WTC11 (cell line): ENCODE data around the gene CTNNA2. TPM values are rescaled to one million over a fixed set of nuclear protein-coding genes. Genes with fewer than 3 reads are reported as not detected.

Experiments used
- ATAC-seq: fragments of 200-7000 bp; cut with Tn5 transposase; 2 replicates; pipeline ENCODE4 v1.10.0; 2021; ENCODE audit warnings: mild to moderate bottlenecking, moderate library complexity
- CTCF ChIA-PET: fragments of 300-600 bp; sonication (Branson Sonifier 250); formaldehyde crosslinking; loops from one replicate; lab custom pipeline; 2021; ENCODE audit warnings: antibody characterized with exemption; lab: Charles Lee
- POLR2A ChIA-PET: fragments of 350-600 bp; sonication (Branson Sonifier 250); formaldehyde crosslinking; loops from one replicate; lab custom pipeline; 2021; ENCODE audit warnings: antibody characterized with exemption; lab: Charles Lee
- DNase-seq: peaks from one replicate; pipeline ENCODE4 v3.0.0; 2021; ENCODE audit warnings: low spot score
- H3K27ac Mint-ChIP-seq: 2 replicates; pipeline ENCODE4 v1.8.0; 2021; ENCODE audit warnings: mixed read lengths
- H3K27me3 Mint-ChIP-seq: 2 replicates; pipeline ENCODE4 v1.8.0; 2021; ENCODE audit warnings: low read depth, mild to moderate bottlenecking, moderate library complexity, mixed read lengths
- H3K36me3 Mint-ChIP-seq: 2 replicates; pipeline ENCODE4 v1.8.0; 2021; ENCODE audit warnings: mixed read lengths
- H3K4me1 Mint-ChIP-seq: 2 replicates; pipeline ENCODE4 v1.8.0; 2022; ENCODE audit warnings: mixed read lengths
- H3K4me3 Mint-ChIP-seq: 2 replicates; pipeline ENCODE4 v1.8.0; 2021; ENCODE audit warnings: mild to moderate bottlenecking, moderate library complexity, mixed read lengths
- H3K9me3 Mint-ChIP-seq: 2 replicates; pipeline ENCODE4 v1.8.0; 2021; ENCODE audit warnings: mixed read lengths
- AR ChIP-seq: fragments of 250-450 bp; sonication (Bioruptor Pico); IDR thresholded peaks from 2 replicates; pipeline ENCODE4 v1.9.0; 2021; ENCODE audit warnings: mild to moderate bottlenecking
- ATF3 ChIP-seq: sonication (generic); formaldehyde crosslinking; conservative IDR thresholded peaks from 2 replicates; pipeline ENCODE4 v1.8.1; 2022; ENCODE audit warnings: mild to moderate bottlenecking, missing genetic modification reagents
- CTCF ChIP-seq: fragments of 200-600 bp; IDR thresholded peaks from 2 replicates; pipeline ENCODE4 v1.8.0; 2022; ENCODE audit warnings: antibody characterized with exemption
- E2F1 ChIP-seq: sonication (generic); formaldehyde crosslinking; IDR thresholded peaks from 2 replicates; pipeline ENCODE4 v1.8.0; 2022; ENCODE audit warnings: mild to moderate bottlenecking, missing genetic modification reagents
- E2F5 ChIP-seq: sonication (generic); formaldehyde crosslinking; IDR thresholded peaks from 2 replicates; pipeline ENCODE4 v1.8.1; 2022; ENCODE audit warnings: mild to moderate bottlenecking, moderate library complexity, missing genetic modification reagents
- ESRRA ChIP-seq: sonication (generic); formaldehyde crosslinking; IDR thresholded peaks from 2 replicates; pipeline ENCODE4 v1.8.1; 2022; ENCODE audit warnings: mild to moderate bottlenecking, missing genetic modification reagents, borderline replicate concordance
- FOXP1 ChIP-seq: sonication (generic); formaldehyde crosslinking; IDR thresholded peaks from 2 replicates; pipeline ENCODE4 v1.8.0; 2022; ENCODE audit warnings: missing genetic modification reagents, mild to moderate bottlenecking, moderate library complexity, borderline replicate concordance
- GTF2I ChIP-seq: fragments of 250-450 bp; sonication (Bioruptor Pico); conservative IDR thresholded peaks from 2 replicates; pipeline ENCODE4 v1.4.0; 2021; ENCODE audit warnings: mild to moderate bottlenecking
- ZNF263 ChIP-seq: sonication (generic); formaldehyde crosslinking; IDR thresholded peaks from 2 replicates; pipeline ENCODE4 v1.8.1; 2022; ENCODE audit warnings: low read depth, mild to moderate bottlenecking, moderate library complexity, missing genetic modification reagents
- ZNF671 ChIP-seq: fragments of 250-450 bp; sonication (Bioruptor Pico); IDR thresholded peaks from 2 replicates; pipeline ENCODE4 v1.8.0; 2021; ENCODE audit warnings: mild to moderate bottlenecking
- total RNA-seq: library from RNA; stranded (reverse); gene quantifications from 3 replicates; pipeline ENCODE4 v1.2.3, GENCODE V29; 2021
- TF ChIP-seq, protein P1 (sequence below): sonication (generic); formaldehyde crosslinking; conservative IDR thresholded peaks from 2 replicates; pipeline ENCODE4 v1.8.1; 2023; ENCODE audit warnings: mild to moderate bottlenecking, low read depth, missing genetic modification reagents, moderate library complexity
- TF ChIP-seq, protein P2 (sequence below): sonication (generic); formaldehyde crosslinking; IDR thresholded peaks from 2 replicates; pipeline ENCODE4 v1.8.0; 2022; ENCODE audit warnings: mild to moderate bottlenecking, missing genetic modification reagents
- TF ChIP-seq, protein P3 (sequence below): sonication (generic); formaldehyde crosslinking; IDR thresholded peaks from 2 replicates; pipeline ENCODE4 v1.8.1; 2023; ENCODE audit warnings: mild to moderate bottlenecking, moderate library complexity, missing genetic modification reagents
- TF ChIP-seq, protein P4 (sequence below): fragments of 250-450 bp; sonication (Bioruptor Pico); IDR thresholded peaks from 2 replicates; pipeline ENCODE4 v1.9.0; 2021; ENCODE audit warnings: mild to moderate bottlenecking

The CTNNA2 gene
- total RNA-seq, 1 experiment from 2014 or later, result 3.8 TPM

- TF ChIP-seq, protein P1, sequence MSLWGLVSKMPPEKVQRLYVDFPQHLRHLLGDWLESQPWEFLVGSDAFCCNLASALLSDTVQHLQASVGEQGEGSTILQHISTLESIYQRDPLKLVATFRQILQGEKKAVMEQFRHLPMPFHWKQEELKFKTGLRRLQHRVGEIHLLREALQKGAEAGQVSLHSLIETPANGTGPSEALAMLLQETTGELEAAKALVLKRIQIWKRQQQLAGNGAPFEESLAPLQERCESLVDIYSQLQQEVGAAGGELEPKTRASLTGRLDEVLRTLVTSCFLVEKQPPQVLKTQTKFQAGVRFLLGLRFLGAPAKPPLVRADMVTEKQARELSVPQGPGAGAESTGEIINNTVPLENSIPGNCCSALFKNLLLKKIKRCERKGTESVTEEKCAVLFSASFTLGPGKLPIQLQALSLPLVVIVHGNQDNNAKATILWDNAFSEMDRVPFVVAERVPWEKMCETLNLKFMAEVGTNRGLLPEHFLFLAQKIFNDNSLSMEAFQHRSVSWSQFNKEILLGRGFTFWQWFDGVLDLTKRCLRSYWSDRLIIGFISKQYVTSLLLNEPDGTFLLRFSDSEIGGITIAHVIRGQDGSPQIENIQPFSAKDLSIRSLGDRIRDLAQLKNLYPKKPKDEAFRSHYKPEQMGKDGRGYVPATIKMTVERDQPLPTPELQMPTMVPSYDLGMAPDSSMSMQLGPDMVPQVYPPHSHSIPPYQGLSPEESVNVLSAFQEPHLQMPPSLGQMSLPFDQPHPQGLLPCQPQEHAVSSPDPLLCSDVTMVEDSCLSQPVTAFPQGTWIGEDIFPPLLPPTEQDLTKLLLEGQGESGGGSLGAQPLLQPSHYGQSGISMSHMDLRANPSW, result no peak
- TF ChIP-seq ESRRA (CRISPR knock-in tag), result no peak
- TF ChIP-seq, protein P2, sequence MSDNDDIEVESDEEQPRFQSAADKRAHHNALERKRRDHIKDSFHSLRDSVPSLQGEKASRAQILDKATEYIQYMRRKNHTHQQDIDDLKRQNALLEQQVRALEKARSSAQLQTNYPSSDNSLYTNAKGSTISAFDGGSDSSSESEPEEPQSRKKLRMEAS, result no peak
- TF ChIP-seq, protein P3, sequence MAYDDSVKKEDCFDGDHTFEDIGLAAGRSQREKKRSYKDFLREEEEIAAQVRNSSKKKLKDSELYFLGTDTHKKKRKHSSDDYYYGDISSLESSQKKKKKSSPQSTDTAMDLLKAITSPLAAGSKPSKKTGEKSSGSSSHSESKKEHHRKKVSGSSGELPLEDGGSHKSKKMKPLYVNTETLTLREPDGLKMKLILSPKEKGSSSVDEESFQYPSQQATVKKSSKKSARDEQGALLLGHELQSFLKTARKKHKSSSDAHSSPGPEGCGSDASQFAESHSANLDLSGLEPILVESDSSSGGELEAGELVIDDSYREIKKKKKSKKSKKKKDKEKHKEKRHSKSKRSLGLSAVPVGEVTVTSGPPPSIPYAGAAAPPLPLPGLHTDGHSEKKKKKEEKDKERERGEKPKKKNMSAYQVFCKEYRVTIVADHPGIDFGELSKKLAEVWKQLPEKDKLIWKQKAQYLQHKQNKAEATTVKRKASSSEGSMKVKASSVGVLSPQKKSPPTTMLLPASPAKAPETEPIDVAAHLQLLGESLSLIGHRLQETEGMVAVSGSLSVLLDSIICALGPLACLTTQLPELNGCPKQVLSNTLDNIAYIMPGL (CRISPR knock-in tag), result no peak
- no peak for TF ChIP-seq ZNF671
- TF ChIP-seq ZNF263 (CRISPR knock-in tag), result no peak
- TF ChIP-seq, all 79 proteins: peak for 0
Measured at GRCh38 chr2:79788952-79789651, 276.3 kb downstream of the CTNNA2 start (continued).

DNA sequence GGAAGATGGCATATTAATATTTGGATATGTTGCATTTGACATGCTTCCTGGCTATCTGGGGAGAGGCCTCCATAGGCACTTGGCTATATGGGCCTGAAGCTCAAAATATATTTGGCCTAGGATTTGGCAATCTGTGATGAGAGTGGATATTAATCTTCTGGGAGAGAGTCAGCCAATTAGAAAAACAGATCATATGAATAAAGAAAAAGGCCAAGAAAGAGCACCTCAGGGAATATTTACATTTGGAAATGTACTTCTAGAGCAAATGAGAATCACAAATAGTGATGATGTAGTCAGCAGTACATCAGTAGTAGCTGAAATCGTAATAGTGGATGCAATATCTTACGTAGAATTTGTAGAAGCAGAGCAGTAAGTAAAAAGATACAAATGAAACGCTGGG lies 277.0 kb downstream of the CTNNA2 start:
- Mint-ChIP-seq H3K9me3 (peaks cover 10% of the 10 kb centered on the region), H3K4me3 (no peak overlapping the region), H3K27me3 (no peaks in the 10 kb centered on the region), H3K36me3 (peaks cover 7% of the 10 kb centered on the region), H3K27ac (no peak overlapping the region), H3K4me1 (peaks cover 20% of the 10 kb centered on the region)
- ATAC-seq (no peak), DNase-seq (no peak)
- POLR2A ChIA-PET, result no interaction called here
- CTCF ChIA-PET, result no interaction called here
- TF ChIP-seq ATF3 (CRISPR knock-in tag) (no peak), E2F1 (CRISPR knock-in tag) (no peak), ZNF671 (no peak), GTF2I (CRISPR knock-in tag) (no peak), E2F5 (no peak), FOXP1 (no peak), AR (CRISPR knock-in tag) (no peak), CTCF (no peak)
- TF ChIP-seq, protein P4, sequence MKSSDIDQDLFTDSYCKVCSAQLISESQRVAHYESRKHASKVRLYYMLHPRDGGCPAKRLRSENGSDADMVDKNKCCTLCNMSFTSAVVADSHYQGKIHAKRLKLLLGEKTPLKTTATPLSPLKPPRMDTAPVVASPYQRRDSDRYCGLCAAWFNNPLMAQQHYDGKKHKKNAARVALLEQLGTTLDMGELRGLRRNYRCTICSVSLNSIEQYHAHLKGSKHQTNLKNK (CRISPR knock-in tag), result no peak
- TF ChIP-seq, protein P1, result no peak
